ENCODE results near the gene MAX.

- no peak for TF ChIP-seq CTCF (IDR thresholded peaks at IDR 0.05 in 4 of 5, conservative IDR thresholded peaks at IDR 0.05 in 1 of 5)
- TF ChIP-seq POLR2A (IDR thresholded peaks at IDR 0.05), result no peak
Observed at GRCh38 chr14:65062096-65063075, 39.9 kb downstream of the MAX start.

Measured in gastrocnemius medialis (tissue), 4 donors.